SK-N-SH (cell line): ENCODE data around the gene ASCC2. TPM values are rescaled to one million over a fixed set of nuclear protein-coding genes. Genes with fewer than 3 reads are reported as not detected.

Source experiments
- CTCF ChIA-PET: fragments of 300-600, 350-600 bp; formaldehyde crosslinking; extraction: SDS; loops from one replicate; lab custom pipeline; 2021; lab: Yijun Ruan, JAX
- POLR2A ChIA-PET: fragments of 350-600 bp; sonication (Branson Sonifier 250); formaldehyde crosslinking; extraction: SDS; loops from one replicate; lab custom pipeline; 2020; ENCODE audit warnings: antibody characterized with exemption, inconsistent platforms; lab: Yijun Ruan, JAX
- DNase-seq: peaks from one replicate; pipeline ENCODE4 v3.0.0; 2012
- H2AFZ ChIP-seq: fragments of 200-600 bp; sonication (generic); 2 replicates; pipeline ENCODE4 v1.8.1; 2016; ENCODE audit warnings: antibody characterized with exemption, mild to moderate bottlenecking, low read depth
- H3F3A ChIP-seq: fragments of 200-600 bp; sonication (generic); replicated peaks from 2 replicates; pipeline ENCODE3; 2016; ENCODE audit warnings: antibody characterized with exemption, mild to moderate bottlenecking; ENCODE audit not compliant: insufficient read depth
- H3K27ac ChIP-seq, 2 experiments: fragments of 200-500 bp in 1 of 2; fragments of 200-600 bp in 1 of 2; sonication (Bioruptor generic) in 1 of 2; sonication (generic), shearing (Covaris generic) in 1 of 2; 2 replicates each; pipeline versions ENCODE4 v1.5.1 to v1.6.1; 2014 to 2016; ENCODE audit warnings: low read depth in 2 of 2, inconsistent platforms in 1 of 2, low read length in 1 of 2, mild to moderate bottlenecking in 1 of 2, mixed read lengths in 1 of 2
- H3K27me3 ChIP-seq: fragments of 200-600 bp; sonication (generic), shearing (Covaris generic); 2 replicates; pipeline ENCODE4 v1.6.1; 2016; ENCODE audit warnings: mixed run types; ENCODE audit not compliant: insufficient read depth
- H3K36me3 ChIP-seq, 2 experiments: fragments of 200-500 bp in 1 of 2; fragments of 200-600 bp in 1 of 2; sonication (Bioruptor generic) in 1 of 2; sonication (generic) in 1 of 2; replicated peaks in 1 of 2; 2 replicates each; pipeline versions ENCODE3 to v1.5.1; 2014 to 2016; ENCODE audit warnings: low read length in 1 of 2, mild to moderate bottlenecking in 1 of 2; ENCODE audit not compliant: insufficient read depth in 2 of 2, control insufficient read depth in 1 of 2
- H3K4me1 ChIP-seq, 2 experiments: fragments of 200-500 bp in 1 of 2; fragments of 200-600 bp in 1 of 2; sonication (Bioruptor generic) in 1 of 2; sonication (generic), shearing (Covaris generic) in 1 of 2; 2 replicates each; pipeline versions ENCODE4 v1.5.1 to v1.6.1; 2014 to 2016; ENCODE audit warnings: low read depth in 1 of 2, low read length in 1 of 2, mixed run types in 1 of 2; ENCODE audit not compliant: insufficient read depth in 2 of 2, control insufficient read depth in 1 of 2
- H3K4me2 ChIP-seq: fragments of 200-600 bp; sonication (generic), shearing (Covaris generic); 2 replicates; pipeline ENCODE4 v1.6.1; 2017; ENCODE audit warnings: mixed run types
- H3K4me3 ChIP-seq, 2 experiments: fragments of 200-500 bp in 1 of 2; fragments of 200-600 bp in 1 of 2; sonication (Bioruptor generic) in 1 of 2; sonication (generic), shearing (Covaris generic) in 1 of 2; 2 replicates each; pipeline versions ENCODE4 v1.5.1 to v1.8.1; 2014 to 2016; ENCODE audit warnings: low read depth in 2 of 2, inconsistent platforms in 1 of 2, low read length in 1 of 2, mild to moderate bottlenecking in 1 of 2, mixed read lengths in 1 of 2, moderate library complexity in 1 of 2
- H3K79me2 ChIP-seq: fragments of 200-600 bp; sonication (generic); 2 replicates; pipeline ENCODE4 v1.8.1; 2017; ENCODE audit warnings: mild to moderate bottlenecking; ENCODE audit not compliant: insufficient read depth
- H3K9ac ChIP-seq: fragments of 200-600 bp; sonication (generic); 2 replicates; pipeline ENCODE4 v1.6.1; 2017; ENCODE audit warnings: mixed run types
- H3K9me2 ChIP-seq: fragments of 200-600 bp; sonication (generic); 2 replicates; pipeline ENCODE4 v1.6.1; 2017; ENCODE audit warnings: mixed run types
- H3K9me3 ChIP-seq: fragments of 200-600 bp; sonication (generic); 2 replicates; pipeline ENCODE4 v1.6.1; 2017; ENCODE audit warnings: mixed run types, mild to moderate bottlenecking, moderate library complexity
- H4K20me1 ChIP-seq: fragments of 200-600 bp; sonication (generic); 2 replicates; pipeline ENCODE4 v1.6.1; 2017; ENCODE audit warnings: mild to moderate bottlenecking, mixed run types; ENCODE audit not compliant: insufficient read depth
- CHD2 ChIP-seq: fragments of 150-350 bp; IDR thresholded peaks from 2 replicates; pipeline ENCODE4 v1.6.1; 2018; ENCODE audit warnings: low read length; ENCODE audit not compliant: partially characterized antibody
- ELF1 ChIP-seq: IDR thresholded peaks from 2 replicates; pipeline ENCODE4 v1.4.0; 2012
- EP300 ChIP-seq, 2 experiments: IDR thresholded peaks; 2 replicates each; pipeline versions ENCODE4 v1.4.0 to v1.6.1; 2012; ENCODE audit warnings: borderline replicate concordance in 1 of 2, low read depth in 1 of 2, low read length in 1 of 2
- EZH2phosphoT487 ChIP-seq: fragments of 200-600 bp; sonication (generic); IDR thresholded peaks from 2 replicates; pipeline ENCODE4 v1.6.1; 2017; ENCODE audit warnings: low read depth, mixed run types, mild to moderate bottlenecking, antibody characterized with exemption, moderate library complexity, borderline replicate concordance
- FOXM1 ChIP-seq: IDR thresholded peaks from 2 replicates; pipeline ENCODE4 v1.4.0; 2012; ENCODE audit warnings: low read depth, mild to moderate bottlenecking
- GABPA ChIP-seq: IDR thresholded peaks from 2 replicates; pipeline ENCODE4 v1.4.0; 2012; ENCODE audit warnings: low read depth, mild to moderate bottlenecking
- GATA2 ChIP-seq: sonication (generic); formaldehyde crosslinking; IDR thresholded peaks from 2 replicates; pipeline ENCODE4 v1.5.0; 2020; ENCODE audit warnings: mild to moderate bottlenecking, missing genetic modification reagents
- NFIC ChIP-seq: IDR thresholded peaks from 2 replicates; pipeline ENCODE4 v1.4.0; 2012; ENCODE audit warnings: borderline replicate concordance
- NRF1 ChIP-seq: IDR thresholded peaks from 2 replicates; pipeline ENCODE4 v1.6.1; 2012; ENCODE audit warnings: low read depth, mild to moderate bottlenecking, low read length
- RAD21 ChIP-seq: IDR thresholded peaks from 2 replicates; pipeline ENCODE4 v1.6.1; 2012; ENCODE audit warnings: mild to moderate bottlenecking, low read length
- RCOR1 ChIP-seq: fragments of 150-350 bp; IDR thresholded peaks from 2 replicates; pipeline ENCODE4 v1.6.1; 2017; ENCODE audit warnings: antibody characterized with exemption, low read length
- SIN3A ChIP-seq: IDR thresholded peaks from 2 replicates; pipeline ENCODE4 v1.6.1; 2012; ENCODE audit warnings: low read depth, mild to moderate bottlenecking, low read length, moderate library complexity, borderline replicate concordance
- TAF1 ChIP-seq: IDR thresholded peaks from 2 replicates; pipeline ENCODE4 v1.6.1; 2012; ENCODE audit warnings: low read depth, mild to moderate bottlenecking, low read length, moderate library complexity, borderline replicate concordance
- TCF12 ChIP-seq: IDR thresholded peaks from 2 replicates; pipeline ENCODE4 v1.4.0; 2012
- TEAD4 ChIP-seq: IDR thresholded peaks from 2 replicates; pipeline ENCODE4 v1.4.0; 2012; ENCODE audit warnings: mild to moderate bottlenecking, borderline replicate concordance; ENCODE audit not compliant: insufficient read depth
- WGBS: methylation state at CpG from one replicate; pipeline ENCODE4 v1.1.6; 2017; ENCODE audit warnings: low lambda C conversion rate; 5-methylcytosine and 5-hydroxymethylcytosine counted together
- polyA plus RNA-seq, 3 experiments: library from polyadenylated mRNA; depleted of rRNA; stranded (reverse); fragments of >200 nt; gene quantifications; 2 replicates each; pipeline ENCODE4 v1.2.3, GENCODE V29; 2012
- TF ChIP-seq, protein P1 (sequence below): fragments of 200-600 bp; sonication (generic); IDR thresholded peaks from 2 replicates; pipeline ENCODE4 v1.6.1; 2017; ENCODE audit warnings: antibody characterized with exemption, mild to moderate bottlenecking, moderate library complexity
- TF ChIP-seq, protein P2 (sequence below): IDR thresholded peaks from 2 replicates; pipeline ENCODE4; 2012
- TF ChIP-seq, protein P3 (sequence below): IDR thresholded peaks from 2 replicates; pipeline ENCODE4 v1.6.1; 2012; ENCODE audit warnings: mild to moderate bottlenecking, low read depth, low read length, moderate library complexity
- TF ChIP-seq, protein P4 (sequence below): IDR thresholded peaks from 2 replicates; pipeline ENCODE4 v1.4.0; 2012; ENCODE audit warnings: low read depth, borderline replicate concordance
- TF ChIP-seq, protein P5 (sequence below): fragments of 150-350 bp; IDR thresholded peaks from 2 replicates; pipeline ENCODE4 v1.6.1; 2017; ENCODE audit warnings: antibody characterized with exemption, low read length, low read depth, borderline replicate concordance

Gene ASCC2
- polyA plus RNA-seq, 1 of the 3 experiments (the other 2 are of a cell fraction) = 82.0 TPM

DNA sequence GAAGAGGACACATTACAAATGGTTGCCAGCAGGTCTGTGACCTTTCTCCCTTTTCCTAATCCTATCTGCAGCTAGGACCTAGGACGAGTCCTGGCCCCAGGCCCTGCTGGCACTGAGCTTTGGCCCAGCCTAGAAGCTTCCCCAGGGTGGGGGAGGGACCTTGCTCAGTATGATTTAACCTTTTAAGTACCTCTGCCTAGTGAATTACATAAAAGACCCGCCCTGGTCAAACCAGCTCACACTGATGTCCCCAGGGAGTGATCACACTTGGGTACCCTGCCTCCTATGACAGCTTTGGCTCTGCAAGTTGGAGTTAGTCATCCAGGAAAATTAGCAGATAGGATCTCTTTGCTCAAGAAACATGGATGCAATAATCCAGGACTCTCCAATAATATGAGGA, 21.9 kb downstream of the ASCC2 start:
- Histone ChIP-seq H3K4me3 (no peak overlapping the region), H3K4me2 (no peak overlapping the region), H4K20me1 (no peaks in the 10 kb centered on the region), H2AFZ (no peak overlapping the region), H3K9me2 (no peaks in the 10 kb centered on the region), H3K79me2 (no peaks in the 10 kb centered on the region), H3F3A (no peaks in the 10 kb centered on the region), H3K9ac (no peak overlapping the region), H3K4me1 (peaks cover 0 to 3% of the 10 kb centered on the region in 2 experiments; a peak in 1 of 4 replicates), H3K27ac (no peak overlapping the region), H3K27me3 (no peaks in the 10 kb centered on the region), H3K36me3 (peaks cover 30 to 55% of the 10 kb centered on the region in 2 experiments), H3K9me3 (no peaks in the 10 kb centered on the region)
- no peak for TF ChIP-seq NRF1
- TF ChIP-seq RCOR1 = no peak
- TF ChIP-seq, protein P1, sequence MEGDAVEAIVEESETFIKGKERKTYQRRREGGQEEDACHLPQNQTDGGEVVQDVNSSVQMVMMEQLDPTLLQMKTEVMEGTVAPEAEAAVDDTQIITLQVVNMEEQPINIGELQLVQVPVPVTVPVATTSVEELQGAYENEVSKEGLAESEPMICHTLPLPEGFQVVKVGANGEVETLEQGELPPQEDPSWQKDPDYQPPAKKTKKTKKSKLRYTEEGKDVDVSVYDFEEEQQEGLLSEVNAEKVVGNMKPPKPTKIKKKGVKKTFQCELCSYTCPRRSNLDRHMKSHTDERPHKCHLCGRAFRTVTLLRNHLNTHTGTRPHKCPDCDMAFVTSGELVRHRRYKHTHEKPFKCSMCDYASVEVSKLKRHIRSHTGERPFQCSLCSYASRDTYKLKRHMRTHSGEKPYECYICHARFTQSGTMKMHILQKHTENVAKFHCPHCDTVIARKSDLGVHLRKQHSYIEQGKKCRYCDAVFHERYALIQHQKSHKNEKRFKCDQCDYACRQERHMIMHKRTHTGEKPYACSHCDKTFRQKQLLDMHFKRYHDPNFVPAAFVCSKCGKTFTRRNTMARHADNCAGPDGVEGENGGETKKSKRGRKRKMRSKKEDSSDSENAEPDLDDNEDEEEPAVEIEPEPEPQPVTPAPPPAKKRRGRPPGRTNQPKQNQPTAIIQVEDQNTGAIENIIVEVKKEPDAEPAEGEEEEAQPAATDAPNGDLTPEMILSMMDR = no peak
- TF ChIP-seq CHD2 = no peak
- TF ChIP-seq, protein P2, sequence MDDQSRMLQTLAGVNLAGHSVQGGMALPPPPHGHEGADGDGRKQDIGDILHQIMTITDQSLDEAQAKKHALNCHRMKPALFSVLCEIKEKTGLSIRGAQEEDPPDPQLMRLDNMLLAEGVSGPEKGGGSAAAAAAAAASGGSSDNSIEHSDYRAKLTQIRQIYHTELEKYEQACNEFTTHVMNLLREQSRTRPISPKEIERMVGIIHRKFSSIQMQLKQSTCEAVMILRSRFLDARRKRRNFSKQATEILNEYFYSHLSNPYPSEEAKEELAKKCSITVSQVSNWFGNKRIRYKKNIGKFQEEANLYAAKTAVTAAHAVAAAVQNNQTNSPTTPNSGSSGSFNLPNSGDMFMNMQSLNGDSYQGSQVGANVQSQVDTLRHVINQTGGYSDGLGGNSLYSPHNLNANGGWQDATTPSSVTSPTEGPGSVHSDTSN = no peak
- TF ChIP-seq ELF1 = no peak
- no peak for TF ChIP-seq RAD21
- TF ChIP-seq GATA2 (CRISPR knock-in tag) = no peak
- no peak for TF ChIP-seq EP300 (IDR thresholded peaks at IDR 0.05; ENCODE audit: borderline replicate concordance in 1 of 2, low read depth in 1 of 2, low read length in 1 of 2)
- no peak for TF ChIP-seq TAF1
- TF ChIP-seq TEAD4 = no peak
- TF ChIP-seq NFIC = no peak
- TF ChIP-seq GABPA = no peak
- no peak for TF ChIP-seq EZH2phosphoT487
- ChIA-PET POLR2A (interaction anchor here (0.7 kb wide), 1 partner anchor 34 kb away, joined by 3 read pairs; no protein-coding TSS in a partner anchor), CTCF (interaction anchor here (0.8 to 1.2 kb wide), 3 partner anchors 189 to 273 kb away, joined by 3 to 4 read pairs (median 4); no protein-coding TSS in a partner anchor)
- WGBS = 82% methylated on average over 2 of the region's 2 CpGs
- DNase-seq = no peak

DNA sequence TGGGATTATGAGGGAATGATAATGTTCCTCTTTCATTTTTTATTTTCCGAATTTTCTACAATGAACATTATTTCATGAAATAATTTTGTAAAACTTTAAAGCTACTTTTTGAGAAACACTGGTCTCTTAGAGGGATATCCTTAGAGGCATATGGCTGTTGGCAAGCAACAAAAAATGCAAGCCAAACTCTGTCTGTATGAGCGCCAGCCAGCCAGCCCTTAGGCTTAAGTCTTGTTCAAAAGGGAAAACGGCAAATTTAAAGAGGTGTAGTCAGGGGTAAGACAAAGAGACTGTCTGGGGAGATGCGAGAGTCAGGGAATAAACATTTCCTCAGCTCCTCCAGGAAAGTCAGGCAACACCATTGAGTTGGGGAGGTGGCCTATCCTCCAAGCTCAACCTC, 22.5 kb downstream of the ASCC2 start:
- no peaks in the 10 kb centered on the region for H3K9me3 ChIP-seq
- no peaks in the 10 kb centered on the region for H3K79me2 ChIP-seq
- no peak for DNase-seq
- WGBS = 93% methylated on average over 4 of the region's 4 CpGs
- no peak overlapping the region for H2AFZ ChIP-seq
- no peaks in the 10 kb centered on the region for H3F3A ChIP-seq
- POLR2A ChIA-PET = interaction anchor here (0.7 kb wide), 1 partner anchor 33 kb away, joined by 3 read pairs; no protein-coding TSS in a partner anchor
- CTCF ChIA-PET = interaction anchor here (1.1 to 1.2 kb wide), 2 partner anchors 189 to 273 kb away, joined by 3 to 4 read pairs; no protein-coding TSS in a partner anchor
- H3K27me3 ChIP-seq = no peaks in the 10 kb centered on the region
- no peak overlapping the region for H3K9ac ChIP-seq
- H3K4me2 ChIP-seq = no peak overlapping the region
- H3K9me2 ChIP-seq = no peaks in the 10 kb centered on the region
- H3K36me3 ChIP-seq = peaks cover 35 to 56% of the 10 kb centered on the region in 2 experiments
- H3K4me1 ChIP-seq = peaks cover 0 to 2% of the 10 kb centered on the region in 2 experiments; a peak in 1 of 4 replicates
- H3K27ac ChIP-seq = no peak overlapping the region
- H3K4me3 ChIP-seq = no peak overlapping the region
- H4K20me1 ChIP-seq = no peaks in the 10 kb centered on the region
- no peak for TF ChIP-seq TCF12
- TF ChIP-seq, protein P3, sequence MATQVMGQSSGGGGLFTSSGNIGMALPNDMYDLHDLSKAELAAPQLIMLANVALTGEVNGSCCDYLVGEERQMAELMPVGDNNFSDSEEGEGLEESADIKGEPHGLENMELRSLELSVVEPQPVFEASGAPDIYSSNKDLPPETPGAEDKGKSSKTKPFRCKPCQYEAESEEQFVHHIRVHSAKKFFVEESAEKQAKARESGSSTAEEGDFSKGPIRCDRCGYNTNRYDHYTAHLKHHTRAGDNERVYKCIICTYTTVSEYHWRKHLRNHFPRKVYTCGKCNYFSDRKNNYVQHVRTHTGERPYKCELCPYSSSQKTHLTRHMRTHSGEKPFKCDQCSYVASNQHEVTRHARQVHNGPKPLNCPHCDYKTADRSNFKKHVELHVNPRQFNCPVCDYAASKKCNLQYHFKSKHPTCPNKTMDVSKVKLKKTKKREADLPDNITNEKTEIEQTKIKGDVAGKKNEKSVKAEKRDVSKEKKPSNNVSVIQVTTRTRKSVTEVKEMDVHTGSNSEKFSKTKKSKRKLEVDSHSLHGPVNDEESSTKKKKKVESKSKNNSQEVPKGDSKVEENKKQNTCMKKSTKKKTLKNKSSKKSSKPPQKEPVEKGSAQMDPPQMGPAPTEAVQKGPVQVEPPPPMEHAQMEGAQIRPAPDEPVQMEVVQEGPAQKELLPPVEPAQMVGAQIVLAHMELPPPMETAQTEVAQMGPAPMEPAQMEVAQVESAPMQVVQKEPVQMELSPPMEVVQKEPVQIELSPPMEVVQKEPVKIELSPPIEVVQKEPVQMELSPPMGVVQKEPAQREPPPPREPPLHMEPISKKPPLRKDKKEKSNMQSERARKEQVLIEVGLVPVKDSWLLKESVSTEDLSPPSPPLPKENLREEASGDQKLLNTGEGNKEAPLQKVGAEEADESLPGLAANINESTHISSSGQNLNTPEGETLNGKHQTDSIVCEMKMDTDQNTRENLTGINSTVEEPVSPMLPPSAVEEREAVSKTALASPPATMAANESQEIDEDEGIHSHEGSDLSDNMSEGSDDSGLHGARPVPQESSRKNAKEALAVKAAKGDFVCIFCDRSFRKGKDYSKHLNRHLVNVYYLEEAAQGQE = no peak
- no peak for TF ChIP-seq FOXM1
- TF ChIP-seq, protein P4, sequence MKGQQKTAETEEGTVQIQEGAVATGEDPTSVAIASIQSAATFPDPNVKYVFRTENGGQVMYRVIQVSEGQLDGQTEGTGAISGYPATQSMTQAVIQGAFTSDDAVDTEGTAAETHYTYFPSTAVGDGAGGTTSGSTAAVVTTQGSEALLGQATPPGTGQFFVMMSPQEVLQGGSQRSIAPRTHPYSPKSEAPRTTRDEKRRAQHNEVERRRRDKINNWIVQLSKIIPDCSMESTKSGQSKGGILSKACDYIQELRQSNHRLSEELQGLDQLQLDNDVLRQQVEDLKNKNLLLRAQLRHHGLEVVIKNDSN = no peak
- TF ChIP-seq, protein P5, sequence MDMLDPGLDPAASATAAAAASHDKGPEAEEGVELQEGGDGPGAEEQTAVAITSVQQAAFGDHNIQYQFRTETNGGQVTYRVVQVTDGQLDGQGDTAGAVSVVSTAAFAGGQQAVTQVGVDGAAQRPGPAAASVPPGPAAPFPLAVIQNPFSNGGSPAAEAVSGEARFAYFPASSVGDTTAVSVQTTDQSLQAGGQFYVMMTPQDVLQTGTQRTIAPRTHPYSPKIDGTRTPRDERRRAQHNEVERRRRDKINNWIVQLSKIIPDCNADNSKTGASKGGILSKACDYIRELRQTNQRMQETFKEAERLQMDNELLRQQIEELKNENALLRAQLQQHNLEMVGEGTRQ = no peak
- no peak for TF ChIP-seq SIN3A
- TF ChIP-seq EP300 (IDR thresholded peaks at IDR 0.05; ENCODE audit: borderline replicate concordance in 1 of 2, low read depth in 1 of 2, low read length in 1 of 2) = no peak
